ENCODE results near the gene PRKAR1B.

DNA sequence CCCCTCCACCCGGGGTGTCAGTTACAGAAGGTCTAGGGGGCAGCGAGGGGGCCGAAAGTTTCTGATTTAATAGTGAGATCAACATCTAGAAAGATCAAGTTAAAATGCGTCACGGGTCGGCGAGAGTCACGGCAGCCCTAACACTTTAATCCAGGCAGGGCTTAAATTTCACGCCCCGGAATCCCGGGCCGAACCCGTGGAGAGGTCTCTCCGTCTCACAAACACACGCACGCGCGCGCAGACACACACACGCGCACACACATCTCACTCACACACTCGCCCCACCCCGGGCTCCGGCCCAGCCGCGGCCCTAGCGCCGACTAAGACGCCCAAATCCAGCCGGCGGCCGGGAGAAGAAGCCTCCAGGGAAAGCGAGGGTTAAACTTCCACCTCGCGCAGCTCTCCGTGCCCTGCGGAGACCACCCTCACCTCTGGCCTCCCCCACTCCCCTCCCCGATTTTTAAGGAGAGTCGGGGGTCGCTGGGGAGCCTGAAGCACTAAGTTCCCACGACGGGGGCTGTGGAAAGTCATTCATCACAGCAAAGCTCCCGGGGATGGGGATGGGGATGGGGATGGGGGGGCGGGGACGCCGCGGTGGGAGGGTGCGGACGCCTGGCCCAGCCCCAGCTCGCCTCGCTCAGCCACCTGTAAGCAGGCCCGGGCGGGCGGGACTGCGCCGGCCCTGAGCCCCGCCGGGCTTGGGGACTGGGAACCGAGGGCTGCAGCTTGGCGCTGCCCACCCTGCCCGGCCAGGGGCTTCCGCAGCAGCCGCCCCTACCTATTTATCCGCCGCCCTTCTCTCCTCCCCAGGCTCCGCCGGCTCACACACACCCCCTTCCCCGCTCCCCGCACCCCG is 209.1 kb downstream of the PRKAR1B start:
- TF ChIP-seq CTCF (conservative IDR thresholded peaks at IDR 0.05; ENCODE audit: low read length), result no peak
- no peak for TF ChIP-seq EZH2phosphoT487 (IDR thresholded peaks at IDR 0.05; ENCODE audit: borderline replicate concordance)

Measured in Loucy (cell line).